OCI-LY1 (cell line): ENCODE results near the gene ST6GALNAC5.

ENCODE experiments used
- EZH2 ChIP-seq: fragments of 200-600 bp; sonication (generic), shearing (Covaris generic); IDR thresholded peaks from 2 replicates; pipeline ENCODE4 v1.8.0; 2017; ENCODE audit warnings: borderline replicate concordance, mixed run types, mild to moderate bottlenecking, antibody characterized with exemption, low read length, moderate library complexity, mixed read lengths
- TF ChIP-seq, protein P1 (sequence below): fragments of 200-600 bp; sonication (generic), shearing (Covaris generic); IDR thresholded peaks from 2 replicates; pipeline ENCODE4 v1.5.1; 2017; ENCODE audit warnings: mild to moderate bottlenecking, antibody characterized with exemption, low read length, moderate library complexity, mixed read lengths

DNA sequence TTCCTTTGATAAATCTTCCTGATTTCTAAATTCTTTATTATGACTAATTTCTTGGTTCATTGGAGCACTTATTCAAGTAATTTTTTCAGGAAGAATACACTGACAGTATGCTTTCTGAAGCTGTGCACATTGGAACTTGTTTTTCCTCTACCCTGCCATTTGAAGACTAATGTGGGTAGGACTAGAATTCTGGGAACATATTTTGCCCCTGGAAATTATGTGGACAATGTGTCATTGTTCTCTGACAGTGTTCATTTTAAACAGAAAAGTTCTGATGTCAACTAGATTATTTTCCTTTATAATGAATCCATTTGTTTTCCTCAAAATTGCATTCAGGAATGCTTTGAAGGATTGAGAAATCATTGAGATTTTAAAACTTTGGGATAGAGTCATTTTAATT is 34.8 kb upstream of the ST6GALNAC5 start:
- TF ChIP-seq, protein P1, sequence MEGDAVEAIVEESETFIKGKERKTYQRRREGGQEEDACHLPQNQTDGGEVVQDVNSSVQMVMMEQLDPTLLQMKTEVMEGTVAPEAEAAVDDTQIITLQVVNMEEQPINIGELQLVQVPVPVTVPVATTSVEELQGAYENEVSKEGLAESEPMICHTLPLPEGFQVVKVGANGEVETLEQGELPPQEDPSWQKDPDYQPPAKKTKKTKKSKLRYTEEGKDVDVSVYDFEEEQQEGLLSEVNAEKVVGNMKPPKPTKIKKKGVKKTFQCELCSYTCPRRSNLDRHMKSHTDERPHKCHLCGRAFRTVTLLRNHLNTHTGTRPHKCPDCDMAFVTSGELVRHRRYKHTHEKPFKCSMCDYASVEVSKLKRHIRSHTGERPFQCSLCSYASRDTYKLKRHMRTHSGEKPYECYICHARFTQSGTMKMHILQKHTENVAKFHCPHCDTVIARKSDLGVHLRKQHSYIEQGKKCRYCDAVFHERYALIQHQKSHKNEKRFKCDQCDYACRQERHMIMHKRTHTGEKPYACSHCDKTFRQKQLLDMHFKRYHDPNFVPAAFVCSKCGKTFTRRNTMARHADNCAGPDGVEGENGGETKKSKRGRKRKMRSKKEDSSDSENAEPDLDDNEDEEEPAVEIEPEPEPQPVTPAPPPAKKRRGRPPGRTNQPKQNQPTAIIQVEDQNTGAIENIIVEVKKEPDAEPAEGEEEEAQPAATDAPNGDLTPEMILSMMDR: no peak
- TF ChIP-seq EZH2: no peak
